NCI-H2029 (cell line): Measurements from ENCODE around the gene VAV2.

Experiments
- DNase-seq: peaks from one replicate; lab custom pipeline; 2025; lab: John Stamatoyannopoulos, UW

Gene VAV2

GRCh38 chr9:133814586-133815208 is 177.4 kb downstream of the VAV2 start:
- DNase-seq, result no peak

- no peak for DNase-seq
Measured at GRCh38 chr9:133813749-133814585, 178.2 kb downstream of the VAV2 start.

- DNase-seq, result no peak
Measured at GRCh38 chr9:133812941-133813748, 179.0 kb downstream of the VAV2 start.

- DNase-seq, result no peak
Measured at GRCh38 chr9:133812077-133812868, 179.9 kb downstream of the VAV2 start.

GRCh38 chr9:133811471-133811870 is 180.7 kb downstream of the VAV2 start:
- DNase-seq, result no peak

- DNase-seq, result no peak
Measured at GRCh38 chr9:133810556-133811195, 181.4 kb downstream of the VAV2 start.

GRCh38 chr9:133809335-133809734 is 182.8 kb downstream of the VAV2 start:
- DNase-seq, result no peak

GRCh38 chr9:133807818-133808217 is 184.3 kb downstream of the VAV2 start:
- no peak for DNase-seq

- no peak for DNase-seq
Measured at GRCh38 chr9:133807037-133807436, 185.1 kb downstream of the VAV2 start.

GRCh38 chr9:133806623-133807010 is 185.5 kb downstream of the VAV2 start:
- DNase-seq, result no peak

- DNase-seq, result no peak
Measured at GRCh38 chr9:133805876-133806622, 186.1 kb downstream of the VAV2 start.

GRCh38 chr9:133804199-133804598 is 187.9 kb downstream of the VAV2 start:
- no peak for DNase-seq

- DNase-seq, result no peak
Measured at GRCh38 chr9:133803745-133804144, 188.4 kb downstream of the VAV2 start.

GRCh38 chr9:133803028-133803585 is 189.0 kb downstream of the VAV2 start:
- no peak for DNase-seq

GRCh38 chr9:133801739-133802138 is 190.4 kb downstream of the VAV2 start:
- no peak for DNase-seq

GRCh38 chr9:133800266-133800665 is 191.9 kb downstream of the VAV2 start:
- DNase-seq, result no peak

- DNase-seq, result no peak
Measured at GRCh38 chr9:133799716-133800115, 192.4 kb downstream of the VAV2 start.

GRCh38 chr9:133799106-133799505 is 193.0 kb downstream of the VAV2 start:
- DNase-seq, result no peak

GRCh38 chr9:133798160-133798559 is 194.0 kb downstream of the VAV2 start:
- no peak for DNase-seq

- no peak for DNase-seq
Measured at GRCh38 chr9:133797406-133798105, 194.6 kb downstream of the VAV2 start.
